ENCODE measurements around the gene PCDHA8. TPM values are rescaled to one million over a fixed set of nuclear protein-coding genes. Genes with fewer than 3 reads are reported as not detected.
"Not testable (repeated sequence)": the region's sequence is repeated elsewhere in the genome, so short reads cannot be mapped to it uniquely, and the experiment has no call there.

PCDHA8 gene
- polyA plus RNA-seq, 1 donor = not detected

DNA sequence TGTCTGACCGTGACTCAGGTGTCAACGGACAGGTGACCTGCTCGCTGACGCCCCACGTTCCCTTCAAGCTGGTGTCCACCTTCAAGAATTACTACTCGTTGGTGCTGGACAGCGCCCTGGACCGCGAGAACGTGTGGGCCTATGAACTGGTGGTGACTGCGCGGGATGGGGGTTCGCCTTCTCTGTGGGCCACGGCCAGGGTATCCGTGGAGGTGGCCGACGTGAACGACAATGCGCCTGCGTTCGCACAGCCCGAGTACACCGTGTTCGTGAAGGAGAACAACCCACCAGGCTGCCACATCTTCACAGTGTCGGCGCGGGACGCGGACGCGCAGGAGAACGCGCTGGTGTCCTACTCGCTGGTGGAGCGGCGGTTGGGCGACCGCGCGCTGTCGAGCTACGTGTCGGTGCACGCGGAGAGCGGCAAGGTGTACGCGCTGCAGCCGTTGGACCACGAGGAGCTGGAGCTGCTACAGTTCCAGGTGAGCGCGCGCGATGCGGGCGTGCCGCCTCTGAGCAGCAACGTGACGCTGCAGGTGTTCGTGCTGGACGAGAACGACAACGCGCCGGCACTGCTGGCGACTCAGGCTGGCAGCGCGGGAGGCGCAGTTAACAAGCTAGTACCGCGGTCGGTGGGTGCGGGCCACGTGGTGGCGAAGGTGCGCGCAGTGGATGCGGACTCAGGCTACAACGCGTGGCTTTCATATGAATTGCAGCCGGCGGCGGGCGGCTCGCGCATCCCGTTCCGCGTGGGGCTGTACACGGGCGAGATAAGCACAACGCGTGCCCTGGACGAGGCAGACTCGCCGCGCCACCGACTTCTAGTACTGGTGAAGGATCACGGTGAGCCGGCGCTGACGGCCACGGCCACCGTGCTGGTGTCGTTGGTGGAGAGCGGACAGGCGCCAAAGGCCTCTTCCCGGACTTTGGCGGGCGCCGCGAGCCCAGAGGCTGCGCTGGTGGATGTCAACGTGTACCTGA is 29.5 kb downstream of the PCDHA8 start:
- DNase-seq = no peak

DNA sequence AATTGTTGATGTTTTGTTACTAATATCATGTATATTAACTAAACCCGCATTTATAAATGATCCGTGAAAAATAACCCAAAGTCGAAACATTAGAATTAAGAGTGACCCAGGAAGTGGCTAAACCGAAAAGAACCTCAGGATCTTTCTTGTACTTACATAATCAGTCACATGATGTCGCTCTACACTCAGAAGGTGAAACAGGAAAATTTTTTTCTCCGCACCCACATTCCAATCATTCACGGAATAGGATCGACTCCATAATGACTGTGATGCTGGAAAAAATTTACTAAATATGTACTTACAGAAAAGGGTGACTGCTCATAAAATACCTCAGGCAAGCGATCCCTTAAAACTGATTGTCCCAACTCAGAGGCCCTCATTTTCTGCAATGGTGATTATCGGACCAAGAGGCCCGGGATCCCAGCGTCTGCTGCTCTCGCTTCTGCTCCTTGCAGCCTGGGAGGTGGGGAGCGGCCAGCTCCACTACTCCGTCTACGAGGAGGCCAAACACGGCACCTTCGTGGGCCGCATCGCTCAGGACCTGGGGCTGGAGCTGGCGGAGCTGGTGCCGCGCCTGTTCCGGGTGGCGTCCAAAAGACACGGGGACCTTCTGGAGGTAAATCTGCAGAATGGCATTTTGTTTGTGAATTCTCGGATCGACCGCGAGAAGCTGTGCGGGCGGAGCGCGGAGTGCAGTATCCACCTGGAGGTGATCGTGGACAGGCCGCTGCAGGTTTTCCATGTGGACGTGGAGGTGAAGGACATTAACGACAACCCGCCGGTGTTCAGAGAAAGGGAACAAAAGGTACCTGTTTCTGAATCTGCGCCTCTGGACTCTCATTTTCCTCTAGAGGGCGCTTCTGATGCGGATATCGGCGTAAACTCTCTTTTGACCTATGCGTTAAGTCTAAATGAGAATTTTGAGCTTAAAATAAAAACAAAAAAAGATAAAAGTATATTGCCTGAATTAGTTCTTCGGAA is 34.4 kb downstream of the PCDHA8 start, which contains the start of gene PCDHA12:
PCDHA12 (plus strand) TSS at position 224 of the 981 bp plus-strand sequence; CDS start at position 389, 165 bp downstream.
- no peak for DNase-seq

DNA sequence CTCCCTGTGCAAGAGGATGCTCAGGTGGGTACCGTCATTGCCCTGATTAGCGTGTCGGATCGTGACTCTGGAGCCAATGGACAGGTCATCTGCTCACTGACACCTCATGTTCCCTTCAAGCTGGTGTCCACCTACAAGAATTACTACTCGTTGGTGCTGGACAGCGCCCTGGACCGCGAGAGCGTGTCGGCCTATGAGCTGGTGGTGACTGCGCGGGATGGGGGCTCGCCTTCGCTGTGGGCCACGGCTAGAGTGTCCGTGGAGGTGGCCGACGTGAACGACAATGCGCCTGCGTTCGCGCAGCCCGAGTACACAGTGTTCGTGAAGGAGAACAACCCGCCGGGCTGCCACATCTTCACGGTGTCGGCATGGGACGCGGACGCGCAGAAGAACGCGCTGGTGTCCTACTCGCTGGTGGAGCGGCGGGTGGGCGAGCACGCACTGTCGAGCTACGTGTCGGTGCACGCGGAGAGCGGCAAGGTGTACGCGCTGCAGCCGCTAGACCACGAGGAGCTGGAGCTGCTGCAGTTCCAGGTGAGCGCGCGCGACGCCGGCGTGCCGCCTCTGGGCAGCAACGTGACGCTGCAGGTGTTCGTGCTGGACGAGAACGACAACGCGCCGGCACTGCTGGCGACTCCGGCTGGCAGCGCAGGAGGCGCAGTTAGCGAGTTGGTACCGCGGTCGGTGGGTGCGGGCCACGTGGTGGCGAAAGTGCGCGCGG is 35.7 kb downstream of the PCDHA8 start:
- DNase-seq = not testable (repeated sequence)

DNA sequence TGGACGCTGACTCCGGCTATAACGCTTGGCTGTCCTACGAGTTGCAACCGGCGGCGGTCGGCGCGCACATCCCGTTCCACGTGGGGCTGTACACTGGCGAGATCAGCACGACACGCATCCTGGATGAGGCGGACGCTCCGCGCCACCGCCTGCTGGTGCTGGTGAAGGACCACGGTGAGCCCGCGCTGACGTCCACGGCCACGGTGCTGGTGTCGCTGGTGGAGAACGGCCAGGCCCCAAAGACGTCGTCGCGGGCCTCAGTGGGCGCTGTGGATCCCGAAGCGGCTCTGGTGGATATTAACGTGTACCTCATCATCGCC is 36.2 kb downstream of the PCDHA8 start:
- DNase-seq = no peak

DNA sequence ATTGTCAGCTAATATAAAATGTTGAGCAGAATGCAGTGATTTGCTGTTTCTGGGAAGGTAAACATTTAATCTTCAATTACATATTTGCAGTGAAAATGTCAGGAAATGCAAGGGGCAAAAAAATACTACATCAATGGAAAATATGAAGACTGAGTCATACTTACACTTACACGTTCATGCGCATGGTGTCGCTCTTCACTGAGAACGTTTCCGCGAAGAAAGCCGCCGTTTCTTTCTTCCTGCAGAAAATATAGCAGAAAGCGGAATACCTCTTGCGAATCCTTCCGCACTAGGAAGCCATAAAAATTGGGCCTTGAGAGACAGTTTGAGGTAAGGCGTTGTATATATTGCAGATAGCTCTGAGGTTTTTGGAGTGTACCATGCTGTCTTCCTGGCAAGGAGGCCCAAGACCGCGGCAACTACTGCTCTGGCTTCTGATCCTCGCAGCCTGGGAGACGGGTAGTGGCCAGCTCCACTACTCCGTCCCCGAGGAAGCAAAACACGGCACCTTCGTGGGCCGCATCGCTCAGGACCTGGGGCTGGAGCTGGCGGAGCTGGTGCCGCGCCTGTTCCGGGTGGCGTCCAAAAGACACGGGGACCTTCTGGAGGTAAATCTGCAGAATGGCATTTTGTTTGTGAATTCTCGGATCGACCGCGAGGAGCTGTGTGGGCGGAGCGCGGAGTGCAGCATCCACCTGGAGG is 41.1 kb downstream of the PCDHA8 start, which contains the start of gene PCDHA13:
PCDHA13 (plus strand) TSS at position 236 of the 702 bp plus-strand sequence; CDS start at position 381, 145 bp downstream.
- DNase-seq = no peak

DNA sequence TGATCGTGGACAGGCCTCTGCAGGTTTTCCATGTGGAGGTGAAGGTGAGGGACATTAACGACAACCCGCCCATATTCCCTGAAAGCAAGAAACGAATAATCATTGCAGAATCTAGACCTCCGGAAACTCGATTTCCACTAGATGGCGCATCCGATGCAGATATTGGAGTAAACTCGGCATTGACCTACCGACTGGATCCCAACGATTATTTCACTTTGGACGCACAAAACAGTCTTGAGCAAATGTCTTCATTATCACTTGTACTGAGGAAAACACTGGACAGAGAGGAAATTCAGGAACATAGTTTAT is 41.6 kb downstream of the PCDHA8 start:
- DNase-seq = no peak

DNA sequence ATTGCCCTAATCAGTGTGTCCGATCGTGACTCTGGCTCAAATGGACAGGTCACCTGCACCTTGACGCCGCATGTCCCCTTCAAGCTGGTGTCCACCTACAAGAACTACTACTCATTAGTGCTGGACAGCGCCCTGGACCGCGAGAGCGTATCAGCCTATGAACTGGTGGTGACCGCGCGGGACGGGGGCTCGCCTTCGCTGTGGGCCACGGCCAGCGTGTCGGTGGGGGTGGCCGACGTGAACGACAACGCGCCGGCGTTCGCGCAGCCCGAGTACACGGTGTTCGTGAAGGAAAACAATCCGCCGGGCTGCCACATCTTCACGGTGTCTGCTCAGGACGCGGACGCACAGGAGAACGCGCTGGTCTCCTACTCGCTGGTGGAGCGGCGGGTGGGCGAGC is 42.4 kb downstream of the PCDHA8 start:
- no peak for DNase-seq

DNA sequence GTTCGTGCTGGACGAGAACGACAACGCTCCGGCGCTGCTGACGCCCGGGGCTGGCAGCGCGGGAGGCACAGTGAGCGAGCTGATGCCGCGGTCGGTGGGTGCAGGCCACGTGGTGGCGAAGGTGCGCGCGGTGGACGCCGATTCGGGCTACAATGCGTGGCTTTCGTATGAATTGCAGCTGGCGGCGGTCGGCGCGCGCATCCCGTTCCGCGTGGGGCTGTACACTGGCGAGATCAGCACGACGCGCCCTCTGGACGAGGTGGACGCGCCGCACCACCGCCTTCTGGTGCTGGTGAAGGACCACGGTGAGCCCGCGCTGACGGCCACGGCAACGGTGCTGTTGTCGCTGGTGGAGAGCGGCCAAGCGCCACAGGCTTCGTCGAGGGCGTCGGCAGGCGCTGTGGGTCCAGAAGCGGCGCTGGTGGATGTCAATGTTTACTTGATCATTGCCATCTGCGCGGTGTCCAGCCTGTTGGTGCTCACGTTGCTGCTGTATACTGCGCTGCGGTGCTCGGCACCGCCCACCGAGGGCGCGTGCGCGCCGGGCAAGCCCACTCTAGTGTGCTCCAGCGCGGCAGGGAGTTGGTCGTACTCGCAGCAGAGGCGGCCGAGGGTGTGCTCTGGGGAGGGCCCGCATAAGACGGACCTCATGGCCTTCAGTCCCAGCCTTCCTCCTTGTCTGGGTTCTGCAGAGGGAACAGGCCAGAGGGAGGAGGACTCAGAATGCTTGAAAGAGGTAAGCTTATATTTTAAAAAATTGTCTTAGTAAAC is 43.1 kb downstream of the PCDHA8 start:
- no peak for DNase-seq

Other genes with a start within 250 kb of the PCDHA8 start
- gene CD14, start 208.0 kb upstream of the PCDHA8 start, polyA plus RNA-seq (ENCODE audit: insufficient read length) = 30.9 TPM
- 11.0 TPM for gene TMCO6, start 201.7 kb upstream of the PCDHA8 start, polyA plus RNA-seq (ENCODE audit: insufficient read length)
- 57.7 TPM for gene NDUFA2, start 193.6 kb upstream of the PCDHA8 start, polyA plus RNA-seq (ENCODE audit: insufficient read length)
- 104 TPM for gene IK, start 193.4 kb upstream of the PCDHA8 start, polyA plus RNA-seq (ENCODE audit: insufficient read length)
- 14.3 TPM for gene WDR55, start 176.3 kb upstream of the PCDHA8 start, polyA plus RNA-seq (ENCODE audit: insufficient read length)
- gene DND1, start 167.6 kb upstream of the PCDHA8 start, polyA plus RNA-seq (ENCODE audit: insufficient read length) = not detected
- 53.2 TPM for gene HARS1, start 149.8 kb upstream of the PCDHA8 start, polyA plus RNA-seq (ENCODE audit: insufficient read length)
- gene HARS2, start 149.7 kb upstream of the PCDHA8 start, polyA plus RNA-seq (ENCODE audit: insufficient read length) = 24.7 TPM
- gene ZMAT2, start 140.7 kb upstream of the PCDHA8 start, polyA plus RNA-seq (ENCODE audit: insufficient read length) = 72.8 TPM
- not detected for gene PCDHA1, start 55.0 kb upstream of the PCDHA8 start, polyA plus RNA-seq (ENCODE audit: insufficient read length)
- gene PCDHA2, start 46.3 kb upstream of the PCDHA8 start, polyA plus RNA-seq (ENCODE audit: insufficient read length) = 0.06 TPM
- 0.18 TPM for gene PCDHA3, start 40.1 kb upstream of the PCDHA8 start, polyA plus RNA-seq (ENCODE audit: insufficient read length)
- gene PCDHA4, start 34.1 kb upstream of the PCDHA8 start, polyA plus RNA-seq (ENCODE audit: insufficient read length) = 0.12 TPM
- not detected for gene PCDHA5, start 19.6 kb upstream of the PCDHA8 start, polyA plus RNA-seq (ENCODE audit: insufficient read length)
- not detected for gene PCDHA6, start 13.2 kb upstream of the PCDHA8 start, polyA plus RNA-seq (ENCODE audit: insufficient read length)
- gene PCDHA7, start 6.9 kb upstream of the PCDHA8 start, polyA plus RNA-seq (ENCODE audit: insufficient read length) = 0.19 TPM
- not detected for gene PCDHA9, start 7.2 kb downstream of the PCDHA8 start, polyA plus RNA-seq (ENCODE audit: insufficient read length)
- 0.25 TPM for gene PCDHA10, start 14.7 kb downstream of the PCDHA8 start, polyA plus RNA-seq (ENCODE audit: insufficient read length)
- gene PCDHA11, start 27.8 kb downstream of the PCDHA8 start, polyA plus RNA-seq (ENCODE audit: insufficient read length) = 0.30 TPM
- 0.06 TPM for gene PCDHA12, start 34.1 kb downstream of the PCDHA8 start, polyA plus RNA-seq (ENCODE audit: insufficient read length)
- 0.21 TPM for gene PCDHA13, start 40.9 kb downstream of the PCDHA8 start, polyA plus RNA-seq (ENCODE audit: insufficient read length)
- 0.22 TPM for gene PCDHAC1, start 85.1 kb downstream of the PCDHA8 start, polyA plus RNA-seq (ENCODE audit: insufficient read length)
- gene PCDHAC2, start 125.3 kb downstream of the PCDHA8 start, polyA plus RNA-seq (ENCODE audit: insufficient read length) = 2.0 TPM
- 0.14 TPM for gene PCDHB1, start 210.2 kb downstream of the PCDHA8 start, polyA plus RNA-seq (ENCODE audit: insufficient read length)

Data from hindlimb muscle (tissue), 1 donor.